Epithelial cell of proximal tubule (primary cell): Measurements from ENCODE around the gene GPR152. TPM values are rescaled to one million over a fixed set of nuclear protein-coding genes. Genes with fewer than 3 reads are reported as not detected.
"Not testable (repeated sequence)": the region's sequence is repeated elsewhere in the genome, so short reads cannot be mapped to it uniquely, and the experiment has no call there.

Experiments used
- DNase-seq: peaks from one replicate; pipeline ENCODE4 v3.0.0-alpha.2; 2011; ENCODE audit warnings: low read depth
- H3K4me3 ChIP-seq: 2 replicates; pipeline ENCODE4 v1.5.1; 2011; ENCODE audit warnings: low read depth, mild to moderate bottlenecking, low read length
- total RNA-seq: library from RNA; depleted of rRNA; stranded (reverse); fragments of >200 nt; gene quantifications from 2 replicates; pipeline ENCODE4 v1.2.3, GENCODE V29; 2015
- TF ChIP-seq, protein P1 (sequence below): conservative IDR thresholded peaks from 2 replicates; pipeline ENCODE4 v1.5.1; 2012; ENCODE audit warnings: low read depth, mild to moderate bottlenecking, low read length

GPR152 gene
- total RNA-seq, 1 donor from 2014 or later = not detected

DNA sequence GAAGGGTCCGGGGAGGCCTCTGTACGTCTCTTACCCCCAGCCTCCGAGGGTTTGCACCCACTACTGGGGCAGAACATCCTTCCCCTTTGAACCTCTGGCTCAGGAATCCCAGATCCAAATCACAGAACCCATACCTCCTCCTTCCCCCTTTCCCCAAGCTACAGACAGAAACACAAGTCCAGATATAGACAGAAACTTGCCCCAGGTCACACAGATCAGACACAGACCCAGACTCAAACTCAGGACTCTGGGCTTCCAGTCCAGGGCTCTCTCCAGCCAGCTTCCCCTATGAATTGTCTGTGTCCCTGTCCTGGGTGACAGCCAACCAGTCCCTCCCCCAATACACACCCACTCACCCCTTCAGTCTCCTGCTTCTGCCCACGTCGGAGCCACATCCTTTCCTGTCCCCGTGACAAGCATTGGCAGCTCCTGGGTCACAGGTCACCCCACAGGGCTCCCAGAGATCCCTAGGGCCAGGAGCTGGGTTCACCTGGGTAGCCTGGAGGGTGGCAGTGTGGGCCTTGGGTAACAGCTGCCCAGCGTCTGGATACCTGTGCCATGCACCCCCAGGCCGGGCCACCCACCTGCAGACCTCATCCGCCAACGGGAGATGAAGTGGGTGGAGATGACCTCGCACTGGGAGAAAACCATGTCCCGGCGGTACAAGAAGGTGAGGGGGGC is 47.9 kb downstream of the GPR152 start:
- TF ChIP-seq, protein P1, sequence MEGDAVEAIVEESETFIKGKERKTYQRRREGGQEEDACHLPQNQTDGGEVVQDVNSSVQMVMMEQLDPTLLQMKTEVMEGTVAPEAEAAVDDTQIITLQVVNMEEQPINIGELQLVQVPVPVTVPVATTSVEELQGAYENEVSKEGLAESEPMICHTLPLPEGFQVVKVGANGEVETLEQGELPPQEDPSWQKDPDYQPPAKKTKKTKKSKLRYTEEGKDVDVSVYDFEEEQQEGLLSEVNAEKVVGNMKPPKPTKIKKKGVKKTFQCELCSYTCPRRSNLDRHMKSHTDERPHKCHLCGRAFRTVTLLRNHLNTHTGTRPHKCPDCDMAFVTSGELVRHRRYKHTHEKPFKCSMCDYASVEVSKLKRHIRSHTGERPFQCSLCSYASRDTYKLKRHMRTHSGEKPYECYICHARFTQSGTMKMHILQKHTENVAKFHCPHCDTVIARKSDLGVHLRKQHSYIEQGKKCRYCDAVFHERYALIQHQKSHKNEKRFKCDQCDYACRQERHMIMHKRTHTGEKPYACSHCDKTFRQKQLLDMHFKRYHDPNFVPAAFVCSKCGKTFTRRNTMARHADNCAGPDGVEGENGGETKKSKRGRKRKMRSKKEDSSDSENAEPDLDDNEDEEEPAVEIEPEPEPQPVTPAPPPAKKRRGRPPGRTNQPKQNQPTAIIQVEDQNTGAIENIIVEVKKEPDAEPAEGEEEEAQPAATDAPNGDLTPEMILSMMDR = no peak
- no peak for DNase-seq
- H3K4me3 ChIP-seq = no peak overlapping the region

DNA sequence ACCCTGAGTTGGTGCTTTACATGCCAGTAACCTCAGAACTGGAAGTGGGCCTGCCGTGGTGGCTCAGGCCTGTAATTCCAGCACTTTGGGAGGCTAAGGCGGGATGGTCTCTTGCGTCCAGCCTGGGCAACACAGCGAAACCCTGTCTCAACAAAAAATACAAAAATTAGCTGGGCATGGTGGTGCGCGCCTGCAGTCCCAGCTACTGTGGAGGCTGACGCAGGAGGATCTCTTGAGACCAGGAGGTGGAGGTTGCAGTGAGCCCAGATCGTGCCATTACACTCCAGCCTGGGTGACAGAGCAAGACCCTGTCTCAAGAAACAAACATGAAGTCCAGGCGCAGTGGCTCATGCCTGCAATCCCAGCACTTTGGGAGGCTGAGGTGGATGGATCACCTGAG is 49.4 kb downstream of the GPR152 start:
- DNase-seq, H3K4me3 ChIP-seq: not testable (repeated sequence)

DNA sequence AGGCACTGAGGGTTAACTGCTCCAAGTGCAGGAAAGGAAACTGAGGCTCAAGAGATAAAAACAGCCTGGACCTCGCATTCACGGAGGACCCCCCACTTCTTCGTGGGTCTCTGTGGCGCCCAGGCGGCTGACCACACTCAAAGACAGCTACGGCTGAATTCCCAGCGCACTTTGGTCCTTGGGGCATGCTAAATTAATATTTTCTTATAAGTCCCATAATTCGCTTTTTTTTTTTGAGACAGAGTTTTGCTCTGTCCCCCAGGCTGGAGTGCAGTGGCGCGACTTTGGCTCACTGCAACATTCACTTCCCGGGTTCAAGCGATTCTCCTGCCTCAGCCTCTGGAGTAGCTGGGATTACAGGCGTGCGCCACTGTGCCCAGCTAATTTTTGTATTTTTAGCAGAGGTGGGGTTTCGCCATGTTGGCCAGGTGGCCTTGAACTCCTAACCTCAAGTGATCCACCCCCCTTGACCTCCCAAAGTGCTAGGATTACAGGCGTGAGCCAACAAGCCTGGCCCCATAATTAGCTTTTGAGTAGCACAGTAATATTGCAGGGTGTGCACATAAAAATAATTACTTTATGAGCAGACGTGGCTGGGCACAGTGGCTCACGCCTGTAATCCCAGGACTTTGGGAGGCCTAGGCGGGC is 50.2 kb downstream of the GPR152 start:
- peak overlapping the region; percentile 47 for H3K4me3 ChIP-seq
- DNase-seq = not testable (repeated sequence)

- no peak for DNase-seq
- TF ChIP-seq, protein P1 = peak; percentile 17
- peak within 1 kb of the TSS; percentile 99 for H3K4me3 ChIP-seq
Observed at GRCh38 chr11:67401495-67402191, 50.9 kb downstream of the GPR152 start, which contains the start of gene PPP1CA. PPP1CA (minus strand) TSS chr11:67401858; CDS start chr11:67401782, 76 bp downstream.

Other genes starting within 250 kb of the GPR152 start
- gene GRK2, start 186.3 kb downstream of the GPR152 start, total RNA-seq = 46.8 and 66.4 TPM in 2 replicates
- gene ANKRD13D, start 163.4 kb downstream of the GPR152 start, total RNA-seq = 31.6 and 32.3 TPM in 2 replicates
- 28.4 and 30.4 TPM in 2 replicates for gene SSH3, start 149.2 kb downstream of the GPR152 start, total RNA-seq
- gene POLD4, start 99.2 kb downstream of the GPR152 start, total RNA-seq = 68.1 and 174 TPM in 2 replicates
- gene CLCF1, start 79.1 kb downstream of the GPR152 start, total RNA-seq = 23.8 and 44.6 TPM in 2 replicates
- gene RAD9A, start 60.7 kb downstream of the GPR152 start, total RNA-seq = 13.9 and 20.9 TPM in 2 replicates
- gene PPP1CA, start 50.9 kb downstream of the GPR152 start, total RNA-seq = 359 and 365 TPM in 2 replicates
- gene TBC1D10C, start 48.6 kb downstream of the GPR152 start, total RNA-seq = 0.14 and 0.17 TPM in 2 replicates
- 0.07 and 0.23 TPM in 2 replicates for gene CARNS1, start 37.1 kb downstream of the GPR152 start, total RNA-seq
- gene RPS6KB2, start 24.2 kb downstream of the GPR152 start, total RNA-seq = 64.1 and 72.9 TPM in 2 replicates
- 1.5 and 3.6 TPM in 2 replicates for gene PTPRCAP, start 15.0 kb downstream of the GPR152 start, total RNA-seq
- 88.8 and 137 TPM in 2 replicates for gene CORO1B, start 9.3 kb downstream of the GPR152 start, total RNA-seq
- not detected in 2 replicates for gene CABP4, start 2.6 kb upstream of the GPR152 start, total RNA-seq
- gene TMEM134, start 16.5 kb upstream of the GPR152 start, total RNA-seq = 26.1 and 74.0 TPM in 2 replicates
- gene AIP, start 30.3 kb upstream of the GPR152 start, total RNA-seq = 62.0 and 63.4 TPM in 2 replicates
- 58.9 and 74.1 TPM in 2 replicates for gene PITPNM1, start 52.6 kb upstream of the GPR152 start, total RNA-seq
- 129 and 165 TPM in 2 replicates for gene CDK2AP2, start 55.4 kb upstream of the GPR152 start, total RNA-seq
- not detected in 2 replicates for gene CABP2, start 70.7 kb upstream of the GPR152 start, total RNA-seq
- 2,620 and 3,355 TPM in 2 replicates for gene GSTP1, start 131.1 kb upstream of the GPR152 start, total RNA-seq
- 226 and 258 TPM in 2 replicates for gene NDUFV1, start 154.2 kb upstream of the GPR152 start, total RNA-seq
- 23.4 and 29.3 TPM in 2 replicates for gene NUDT8, start 177.2 kb upstream of the GPR152 start, total RNA-seq
- gene TBX10, start 187.0 kb upstream of the GPR152 start, total RNA-seq = not detected in 2 replicates
- gene ACY3, start 198.0 kb upstream of the GPR152 start, total RNA-seq = not detected in 2 replicates
- 0.51 TPM in 1 of 2 replicates, not detected in the other for gene ALDH3B2, start 221.9 kb upstream of the GPR152 start, total RNA-seq